ENCODE measurements around the gene DENND5A.

GRCh38 chr11:9225748-9226298, 39.3 kb downstream of the DENND5A start:
- TF ChIP-seq POLR2AphosphoS5 (IDR thresholded peaks at IDR 0.05) (no peak), POLR2A (IDR thresholded peaks at IDR 0.05) (no peak), EP300 (IDR thresholded peaks at IDR 0.05) (no peak)
- TF ChIP-seq, protein P1, sequence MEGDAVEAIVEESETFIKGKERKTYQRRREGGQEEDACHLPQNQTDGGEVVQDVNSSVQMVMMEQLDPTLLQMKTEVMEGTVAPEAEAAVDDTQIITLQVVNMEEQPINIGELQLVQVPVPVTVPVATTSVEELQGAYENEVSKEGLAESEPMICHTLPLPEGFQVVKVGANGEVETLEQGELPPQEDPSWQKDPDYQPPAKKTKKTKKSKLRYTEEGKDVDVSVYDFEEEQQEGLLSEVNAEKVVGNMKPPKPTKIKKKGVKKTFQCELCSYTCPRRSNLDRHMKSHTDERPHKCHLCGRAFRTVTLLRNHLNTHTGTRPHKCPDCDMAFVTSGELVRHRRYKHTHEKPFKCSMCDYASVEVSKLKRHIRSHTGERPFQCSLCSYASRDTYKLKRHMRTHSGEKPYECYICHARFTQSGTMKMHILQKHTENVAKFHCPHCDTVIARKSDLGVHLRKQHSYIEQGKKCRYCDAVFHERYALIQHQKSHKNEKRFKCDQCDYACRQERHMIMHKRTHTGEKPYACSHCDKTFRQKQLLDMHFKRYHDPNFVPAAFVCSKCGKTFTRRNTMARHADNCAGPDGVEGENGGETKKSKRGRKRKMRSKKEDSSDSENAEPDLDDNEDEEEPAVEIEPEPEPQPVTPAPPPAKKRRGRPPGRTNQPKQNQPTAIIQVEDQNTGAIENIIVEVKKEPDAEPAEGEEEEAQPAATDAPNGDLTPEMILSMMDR (IDR thresholded peaks at IDR 0.05): no peak

All from suprapubic skin (tissue), 4 donors.